Testis (tissue), 3 donors: ENCODE data around the gene TMEM141. TPM values are rescaled to one million over a fixed set of nuclear protein-coding genes. Genes with fewer than 3 reads are reported as not detected.

Experiments
- DNase-seq: peaks from one replicate; pipeline ENCODE4 v3.0.0-alpha.2; 2019
- H3K27ac ChIP-seq, 2 donors: fragments of 200-600 bp; sonication (generic); one replicate each; pipeline ENCODE4 v1.5.1; 2019
- H3K27me3 ChIP-seq: fragments of 200-600 bp; sonication (generic); one replicate; pipeline ENCODE4 v1.5.1; 2019
- H3K36me3 ChIP-seq: fragments of 200-600 bp; sonication (generic); one replicate; pipeline ENCODE4 v1.5.1; 2017; ENCODE audit warnings: low read depth; ENCODE audit errors: missing control alignments
- H3K4me1 ChIP-seq: fragments of 200-600 bp; sonication (generic); one replicate; pipeline ENCODE4 v1.5.1; 2019
- H3K4me3 ChIP-seq, 2 donors: fragments of 200-600 bp; sonication (generic); one replicate each; pipeline ENCODE4 v1.5.1; 2017 to 2019
- H3K9me3 ChIP-seq: fragments of 200-600 bp; sonication (generic); one replicate; pipeline ENCODE4 v1.5.1; 2017
- CTCF ChIP-seq, 3 experiments: fragments of 450-650 bp in 2 of 3; fragments of 200-600 bp in 1 of 3; sonication (generic) in 1 of 3; IDR thresholded peaks; one replicate each; pipeline ENCODE4 v1.5.1; 2016 to 2019; ENCODE audit warnings: antibody characterized with exemption in 3 of 3, mild to moderate bottlenecking in 2 of 3, moderate library complexity in 1 of 3
- POLR2A ChIP-seq: fragments of 450-650 bp; IDR thresholded peaks from one replicate; pipeline ENCODE4 v1.6.1; 2017; ENCODE audit warnings: antibody characterized with exemption, mild to moderate bottlenecking, moderate library complexity
- WGBS, 2 donors: methylation state at CpG; one replicate each; pipeline ENCODE4 v1.1.5; 2018; 5-methylcytosine and 5-hydroxymethylcytosine counted together
- intact Hi-C: fragments of 100-400 bp; cut with DNase I; formaldehyde crosslinking; loops from one replicate; pipeline ENCODE4 v1.15.1; 2023; ENCODE audit warnings: low total_unique reads
- polyA plus RNA-seq: library from polyadenylated mRNA; stranded (reverse); fragments of 350-450 nt; fragmentation: Illumina TruSeq; extraction: RNeasy Lipid Tissue Mini Kit (QIAGEN cat#74804); gene quantifications from one replicate; pipeline ENCODE4 v1.2.3, GENCODE V29; 2014; ENCODE audit warnings: low read depth, low replicate concordance; ENCODE audit not compliant: insufficient read depth
- total RNA-seq, 2 donors: library from RNA; depleted of rRNA; stranded (reverse); fragments of >200 nt; gene quantifications; one replicate each; pipeline ENCODE4 v1.2.3, GENCODE V29; 2016

Gene TMEM141
- total and polyA plus RNA-seq, 3 donors from 2014 or later, result 80.4 to 127 (median 108) TPM

GRCh38 chr9:136826188-136826541, 35.0 kb downstream of the TMEM141 start:
- no peak for TF ChIP-seq CTCF (IDR thresholded peaks at IDR 0.05)
- TF ChIP-seq POLR2A, result no peak
- no peak for DNase-seq
- intact Hi-C loops, result no loop called here
- Histone ChIP-seq H3K27me3 (no peaks in the 10 kb centered on the region), H3K9me3 (no peaks in the 10 kb centered on the region), H3K27ac (no peak overlapping the region), H3K36me3 (no peaks in the 10 kb centered on the region), H3K4me1 (peaks cover under 1% of the 10 kb centered on the region), H3K4me3 (no peak overlapping the region)
- WGBS, 2 donors, result 86 to 100% methylated on average over 1 to 16 of the region's 17 CpGs

- H3K27me3 ChIP-seq, result no peaks in the 10 kb centered on the region
- no peaks in the 10 kb centered on the region for H3K9me3 ChIP-seq
- DNase-seq, result no peak
- no peak overlapping the region for H3K4me3 ChIP-seq
- no peaks in the 10 kb centered on the region for H3K36me3 ChIP-seq
- no peak overlapping the region for H3K27ac ChIP-seq
- intact Hi-C loops, result no loop called here
- whole genome bisulfite sequencing, 2 donors, result 92 to 94% methylated on average over 8 to 24 of the region's 24 CpGs
- TF ChIP-seq CTCF (IDR thresholded peaks at IDR 0.05) (no peak), POLR2A (no peak)
- no peaks in the 10 kb centered on the region for H3K4me1 ChIP-seq
Observed at GRCh38 chr9:136826703-136827582, 35.8 kb downstream of the TMEM141 start.

DNA sequence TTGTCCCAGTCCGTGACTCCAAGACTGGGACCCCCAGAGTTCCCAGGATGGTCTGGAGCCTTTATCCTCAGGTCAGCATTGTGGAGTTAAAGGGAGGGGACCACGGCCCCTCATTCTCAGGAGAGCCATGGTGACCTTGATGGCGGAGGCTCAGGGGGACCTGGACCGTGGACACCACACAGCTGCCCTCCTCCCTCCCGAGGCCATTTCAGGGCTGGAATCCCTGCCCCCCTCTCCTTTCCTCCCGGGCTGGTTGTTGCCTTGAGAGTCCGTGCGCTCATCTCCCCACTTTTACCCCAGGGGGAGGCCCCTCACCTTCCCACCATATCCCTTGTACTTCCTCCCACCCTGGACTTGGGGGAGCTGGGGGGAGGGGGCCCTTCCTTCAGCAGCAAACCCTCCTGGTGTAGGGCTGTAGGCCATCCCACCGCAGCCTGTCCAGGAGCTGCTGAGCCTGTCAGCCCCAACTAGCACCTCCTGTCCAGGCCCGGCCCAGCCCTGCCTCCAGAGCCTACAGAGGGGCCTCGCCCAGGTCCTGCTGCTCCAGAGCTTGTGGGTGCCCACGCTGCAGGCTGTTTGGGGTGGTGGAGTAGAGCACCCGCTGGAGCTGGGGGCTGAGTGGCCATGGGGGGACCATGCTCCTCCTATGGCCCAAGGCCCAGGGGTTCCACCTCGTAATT, 36.8 kb downstream of the TMEM141 start:
- no peak overlapping the region for H3K27ac ChIP-seq
- no peaks in the 10 kb centered on the region for H3K36me3 ChIP-seq
- DNase-seq, result no peak
- intact Hi-C loops, result no loop called here
- no peaks in the 10 kb centered on the region for H3K4me1 ChIP-seq
- H3K27me3 ChIP-seq, result no peaks in the 10 kb centered on the region
- H3K4me3 ChIP-seq, result no peak overlapping the region
- WGBS, 2 donors, result 87 to 95% methylated on average over 11 to 14 of the region's 14 CpGs
- TF ChIP-seq CTCF (IDR thresholded peaks at IDR 0.05) (no peak), POLR2A (no peak)
- no peaks in the 10 kb centered on the region for H3K9me3 ChIP-seq

DNA sequence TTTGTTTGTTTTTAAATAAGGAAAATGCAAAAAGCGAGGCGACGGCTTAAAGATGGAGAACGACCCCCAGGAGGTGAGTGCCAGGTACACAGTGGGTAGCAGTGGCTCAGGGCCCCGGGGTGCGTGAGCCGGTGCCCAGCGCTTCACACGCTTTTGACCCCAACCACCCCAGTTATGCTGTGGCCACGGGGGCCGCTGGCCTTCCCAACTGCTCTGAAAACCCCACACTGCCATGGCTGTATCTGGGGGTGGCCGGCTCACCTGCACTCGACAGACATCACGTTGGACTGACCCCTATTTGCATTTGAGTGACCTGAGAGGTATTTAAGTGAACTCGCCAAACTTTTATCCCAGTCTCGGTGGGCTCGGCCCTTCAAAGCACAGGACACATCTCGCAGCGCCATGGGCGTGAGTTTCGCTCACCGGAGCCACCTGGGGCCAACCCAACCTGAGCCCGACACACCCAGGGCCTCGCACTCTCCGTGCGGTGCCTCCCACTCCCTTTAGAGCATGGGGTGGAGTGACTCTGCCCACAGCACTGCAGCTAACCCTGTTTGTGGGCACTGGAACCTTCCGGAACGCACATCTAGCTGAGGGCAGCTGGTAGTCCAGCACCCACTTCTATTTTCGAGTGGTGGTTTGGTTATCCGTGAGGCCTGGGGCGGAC, 37.5 kb downstream of the TMEM141 start:
- no peak for DNase-seq
- no peak for TF ChIP-seq CTCF (IDR thresholded peaks at IDR 0.05)
- TF ChIP-seq POLR2A, result no peak
- Histone ChIP-seq H3K27ac (no peak overlapping the region), H3K27me3 (no peaks in the 10 kb centered on the region), H3K4me3 (no peak overlapping the region), H3K36me3 (no peaks in the 10 kb centered on the region), H3K4me1 (no peaks in the 10 kb centered on the region), H3K9me3 (no peaks in the 10 kb centered on the region)
- intact Hi-C loops, result no loop called here
- whole genome bisulfite sequencing, 2 donors, result 92 to 93% methylated on average over 23 to 31 of the region's 31 CpGs
